Esophagus muscularis mucosa (tissue), 3 donors: ENCODE measurements around the gene RNFT2.

Experiments
- POLR2A ChIP-seq: fragments of 450-650 bp; IDR thresholded peaks from one replicate; pipeline ENCODE4 v1.6.1; 2017; ENCODE audit warnings: antibody characterized with exemption, moderate library complexity, mild to moderate bottlenecking, low read depth
- TF ChIP-seq, protein P1 (sequence below), 3 experiments: fragments of 200-600 bp in 2 of 3; fragments of 450-650 bp in 1 of 3; sonication (generic) in 2 of 3; IDR thresholded peaks; one replicate each; pipeline ENCODE4 v1.5.1; 2017 to 2019; ENCODE audit warnings: antibody characterized with exemption in 3 of 3, mild to moderate bottlenecking in 2 of 3, moderate library complexity in 1 of 3

- TF ChIP-seq, protein P1, sequence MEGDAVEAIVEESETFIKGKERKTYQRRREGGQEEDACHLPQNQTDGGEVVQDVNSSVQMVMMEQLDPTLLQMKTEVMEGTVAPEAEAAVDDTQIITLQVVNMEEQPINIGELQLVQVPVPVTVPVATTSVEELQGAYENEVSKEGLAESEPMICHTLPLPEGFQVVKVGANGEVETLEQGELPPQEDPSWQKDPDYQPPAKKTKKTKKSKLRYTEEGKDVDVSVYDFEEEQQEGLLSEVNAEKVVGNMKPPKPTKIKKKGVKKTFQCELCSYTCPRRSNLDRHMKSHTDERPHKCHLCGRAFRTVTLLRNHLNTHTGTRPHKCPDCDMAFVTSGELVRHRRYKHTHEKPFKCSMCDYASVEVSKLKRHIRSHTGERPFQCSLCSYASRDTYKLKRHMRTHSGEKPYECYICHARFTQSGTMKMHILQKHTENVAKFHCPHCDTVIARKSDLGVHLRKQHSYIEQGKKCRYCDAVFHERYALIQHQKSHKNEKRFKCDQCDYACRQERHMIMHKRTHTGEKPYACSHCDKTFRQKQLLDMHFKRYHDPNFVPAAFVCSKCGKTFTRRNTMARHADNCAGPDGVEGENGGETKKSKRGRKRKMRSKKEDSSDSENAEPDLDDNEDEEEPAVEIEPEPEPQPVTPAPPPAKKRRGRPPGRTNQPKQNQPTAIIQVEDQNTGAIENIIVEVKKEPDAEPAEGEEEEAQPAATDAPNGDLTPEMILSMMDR (IDR thresholded peaks at IDR 0.05) = no peak
- TF ChIP-seq POLR2A = no peak
These were observed 3.9 kb upstream of the RNFT2 start for GRCh38 chr12:116734156-116734768.
